Activated naive CD8-positive, alpha-beta T cell treated with anti-CD3 and anti-CD28 coated beads, Interleukin-2, amount 50 U/mL, for 24 hours (primary cell): ENCODE data around the gene PSMB8.

Source experiments
- ATAC-seq: fragments of 150-1000 bp; cut with Tn5 transposase; one replicate; pipeline ENCODE4 v1.10.0; 2021
- DNase-seq: peaks from one replicate; pipeline ENCODE4 v3.0.0; 2021
- H3K27ac Mint-ChIP-seq: one replicate; pipeline ENCODE4 v1.8.0; 2021; ENCODE audit warnings: mild to moderate bottlenecking, mixed read lengths
- H3K27me3 Mint-ChIP-seq: one replicate; pipeline ENCODE4 v1.8.0; 2021; ENCODE audit warnings: mixed read lengths
- H3K36me3 Mint-ChIP-seq: one replicate; pipeline ENCODE4 v1.8.0; 2021; ENCODE audit warnings: low read depth, mixed read lengths
- H3K4me1 Mint-ChIP-seq: one replicate; pipeline ENCODE4 v1.8.0; 2021; ENCODE audit warnings: mixed read lengths
- H3K4me3 Mint-ChIP-seq: one replicate; pipeline ENCODE4 v1.8.0; 2021; ENCODE audit warnings: mild to moderate bottlenecking, moderate library complexity, mixed read lengths
- H3K9me3 Mint-ChIP-seq: one replicate; pipeline ENCODE4 v1.8.0; 2021; ENCODE audit warnings: mixed read lengths

Gene PSMB8

DNA sequence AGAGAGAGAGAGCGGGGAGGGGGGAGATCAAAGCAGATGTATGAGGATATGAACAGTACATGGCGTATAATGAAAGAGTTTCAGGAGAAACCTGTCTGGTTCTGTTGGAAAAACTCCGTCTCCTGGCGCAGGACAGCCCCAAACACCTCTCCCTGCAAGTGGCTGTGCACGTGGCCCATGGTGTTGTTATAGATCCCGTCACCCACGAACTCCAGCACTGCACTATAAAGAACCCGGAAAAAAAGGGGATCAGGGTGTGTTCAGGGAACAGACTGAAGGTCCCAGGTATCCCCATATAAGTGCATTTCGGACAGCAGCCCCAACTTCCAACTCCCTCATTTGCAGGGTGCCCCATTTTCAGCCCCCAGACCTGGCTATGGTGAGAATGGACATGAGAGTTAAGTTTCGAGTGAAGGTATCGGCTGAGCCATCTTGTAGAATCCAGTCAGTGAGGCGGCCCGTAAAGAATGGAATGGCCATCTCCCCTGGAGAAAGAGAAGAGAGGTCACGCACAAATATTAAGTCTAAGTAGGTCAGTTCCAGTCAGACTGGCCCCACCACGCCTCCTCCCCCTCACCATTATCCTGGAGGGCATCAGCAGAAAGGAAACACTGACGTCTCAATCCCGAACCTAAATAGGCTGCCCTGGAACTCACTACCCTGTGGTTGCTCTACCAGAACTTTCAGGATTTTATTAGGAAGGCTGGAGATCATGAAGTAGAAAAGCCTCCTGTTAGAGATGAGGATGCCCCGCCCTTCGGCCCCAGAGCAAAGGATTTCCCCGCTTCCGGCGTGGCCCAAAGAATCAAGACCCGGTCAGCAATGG, 8.4 kb upstream of the PSMB8 start:
- Mint-ChIP-seq H3K9me3 (no peaks in the 10 kb centered on the region), H3K27ac (peak overlapping the region; percentile 98), H3K4me1 (peaks cover 64% of the 10 kb centered on the region), H3K36me3 (peaks cover 67% of the 10 kb centered on the region), H3K4me3 (peak overlapping the region; percentile 94), H3K27me3 (no peaks in the 10 kb centered on the region)
- DNase-seq (no peak), ATAC-seq (no peak)

DNA sequence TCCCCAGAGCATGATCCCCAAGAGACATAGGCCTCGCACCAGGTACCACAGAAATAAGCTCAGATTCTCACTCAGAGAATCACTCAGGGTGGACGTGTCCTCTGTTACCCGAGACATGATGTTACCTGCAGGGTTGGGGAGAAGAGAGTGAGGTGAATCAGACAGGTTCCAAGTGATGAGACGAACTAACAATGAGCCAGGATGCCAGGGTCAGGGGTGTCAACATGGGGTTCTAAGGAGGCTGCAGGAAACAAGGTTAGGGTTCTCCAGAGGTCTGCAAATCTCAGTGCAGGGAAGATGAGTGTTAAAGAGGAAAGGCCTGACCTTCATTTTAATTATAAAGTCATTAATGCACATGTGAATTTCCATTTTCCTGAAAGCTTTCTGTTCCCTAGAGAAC, 7.2 kb upstream of the PSMB8 start:
- peaks cover 72% of the 10 kb centered on the region for H3K36me3 Mint-ChIP-seq
- ATAC-seq (no peak), DNase-seq (no peak)
- peak overlapping the region; percentile 94 for H3K4me3 Mint-ChIP-seq
- no peaks in the 10 kb centered on the region for H3K9me3 Mint-ChIP-seq
- H3K27ac Mint-ChIP-seq = peak overlapping the region; percentile 98
- H3K4me1 Mint-ChIP-seq = peaks cover 65% of the 10 kb centered on the region
- H3K27me3 Mint-ChIP-seq = no peaks in the 10 kb centered on the region

GRCh38 chr6:32849126-32849525, 5.3 kb upstream of the PSMB8 start:
- Mint-ChIP-seq H3K9me3 (no peaks in the 10 kb centered on the region), H3K36me3 (peaks cover 78% of the 10 kb centered on the region), H3K4me3 (peak overlapping the region; percentile 97), H3K4me1 (peaks cover 66% of the 10 kb centered on the region), H3K27ac (peak overlapping the region; percentile 98), H3K27me3 (no peaks in the 10 kb centered on the region)
- ATAC-seq (no peak), DNase-seq (no peak)

DNA sequence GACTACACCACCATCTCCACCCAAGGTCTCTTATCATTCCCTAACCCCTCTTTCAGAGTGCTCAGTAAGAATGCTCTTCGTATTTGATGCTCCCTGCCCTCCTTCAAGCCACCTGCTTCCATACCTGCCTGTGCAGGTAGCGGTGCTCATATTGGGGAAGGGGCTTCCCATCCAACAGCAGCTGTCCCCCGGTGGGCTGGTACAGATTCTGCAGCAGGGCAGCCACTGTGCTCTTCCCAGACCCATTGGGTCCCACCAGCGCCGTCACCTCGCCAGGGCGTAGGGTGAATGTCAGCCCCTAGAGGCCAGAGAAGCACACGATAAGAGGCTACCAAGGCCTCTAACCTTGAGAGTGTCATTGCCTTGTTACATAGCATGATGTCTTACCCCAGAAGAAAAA, 3.9 kb upstream of the PSMB8 start:
- DNase-seq = no peak
- H3K36me3 Mint-ChIP-seq = peaks cover 85% of the 10 kb centered on the region
- no peak for ATAC-seq
- H3K4me1 Mint-ChIP-seq = peaks cover 67% of the 10 kb centered on the region
- peak overlapping the region; percentile 98 for H3K27ac Mint-ChIP-seq
- H3K27me3 Mint-ChIP-seq = no peaks in the 10 kb centered on the region
- peak overlapping the region; percentile 97 for H3K4me3 Mint-ChIP-seq
- no peaks in the 10 kb centered on the region for H3K9me3 Mint-ChIP-seq

DNA sequence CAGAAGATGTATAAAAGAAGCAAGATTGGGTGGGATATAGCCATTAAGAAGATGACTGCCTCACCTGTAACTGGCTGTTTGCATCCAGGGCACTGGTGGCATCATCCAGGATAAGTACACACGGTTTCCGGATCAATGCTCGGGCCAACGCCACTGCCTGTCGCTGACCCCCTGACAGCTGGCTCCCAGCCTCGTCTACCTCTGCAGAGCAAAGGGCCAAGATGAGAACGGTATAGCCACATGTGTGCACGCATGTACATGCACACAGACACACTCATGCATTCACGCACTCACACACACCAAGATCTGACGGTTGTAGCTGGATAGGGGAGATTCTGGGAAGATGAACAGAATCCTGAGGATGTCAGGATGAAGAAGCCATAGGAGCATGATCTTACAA, 3.2 kb upstream of the PSMB8 start:
- DNase-seq (no peak), ATAC-seq (no peak)
- H3K4me1 Mint-ChIP-seq = peaks cover 71% of the 10 kb centered on the region
- peak overlapping the region; percentile 97 for H3K4me3 Mint-ChIP-seq
- H3K36me3 Mint-ChIP-seq = peaks cover 86% of the 10 kb centered on the region
- peak overlapping the region; percentile 98 for H3K27ac Mint-ChIP-seq
- H3K9me3 Mint-ChIP-seq = no peaks in the 10 kb centered on the region
- H3K27me3 Mint-ChIP-seq = no peaks in the 10 kb centered on the region

- peaks cover 72% of the 10 kb centered on the region for H3K4me1 Mint-ChIP-seq
- H3K4me3 Mint-ChIP-seq = peak overlapping the region; percentile 97
- ATAC-seq = peak; percentile 30
- H3K27me3 Mint-ChIP-seq = no peaks in the 10 kb centered on the region
- H3K27ac Mint-ChIP-seq = peak overlapping the region; percentile 98
- H3K9me3 Mint-ChIP-seq = no peaks in the 10 kb centered on the region
- DNase-seq = peak; percentile 52
- H3K36me3 Mint-ChIP-seq = peaks cover 85% of the 10 kb centered on the region
Measured at GRCh38 chr6:32845384-32845884, 1.6 kb upstream of the PSMB8 start.

- Mint-ChIP-seq H3K9me3 (no peaks in the 10 kb centered on the region), H3K4me3 (peak overlapping the region; percentile 97), H3K36me3 (peaks cover 85% of the 10 kb centered on the region), H3K27ac (peak overlapping the region; percentile 98), H3K4me1 (peaks cover 72% of the 10 kb centered on the region), H3K27me3 (no peaks in the 10 kb centered on the region)
- ATAC-seq (no peak), DNase-seq (no peak)
Measured at GRCh38 chr6:32844839-32845383, 1.1 kb upstream of the PSMB8 start.

DNA sequence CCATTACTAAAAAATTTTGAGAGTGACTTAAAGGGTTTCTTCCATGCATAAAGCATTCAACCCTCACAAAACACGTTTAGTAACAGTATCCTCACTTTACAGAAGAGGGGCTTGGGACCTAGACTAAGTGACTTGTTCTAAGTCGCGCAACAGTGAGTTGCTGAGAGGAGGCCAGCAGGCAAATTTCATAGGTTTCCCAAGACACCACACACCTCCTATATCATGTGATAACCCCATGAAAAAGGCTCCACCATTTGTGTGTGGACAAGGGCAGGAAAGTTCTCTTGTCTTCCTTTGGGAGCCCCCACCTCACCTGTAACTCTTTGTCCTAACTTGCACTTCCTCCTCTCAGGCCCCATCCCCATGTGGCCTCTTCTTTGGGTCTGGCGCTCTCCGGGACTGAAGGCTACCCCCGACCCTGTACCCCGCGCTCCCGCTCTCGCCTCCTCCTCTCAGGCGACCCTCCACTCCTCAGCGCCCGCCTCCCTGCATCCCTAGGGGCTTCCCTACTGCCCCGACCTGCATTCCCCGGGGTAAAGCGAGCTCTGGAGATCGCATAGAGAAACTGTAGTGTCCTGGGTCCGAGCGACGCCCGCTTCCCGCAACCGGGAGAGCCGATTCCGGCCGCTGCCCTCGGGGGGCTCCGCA, 392 bp downstream of the PSMB8 start:
- Mint-ChIP-seq H3K27me3 (no peaks in the 10 kb centered on the region), H3K4me3 (peak overlapping the region; percentile 97), H3K36me3 (peaks cover 76% of the 10 kb centered on the region), H3K27ac (peak overlapping the region; percentile 98), H3K9me3 (no peaks in the 10 kb centered on the region), H3K4me1 (peaks cover 72% of the 10 kb centered on the region)
- ATAC-seq (no peak), DNase-seq (no peak)

DNA sequence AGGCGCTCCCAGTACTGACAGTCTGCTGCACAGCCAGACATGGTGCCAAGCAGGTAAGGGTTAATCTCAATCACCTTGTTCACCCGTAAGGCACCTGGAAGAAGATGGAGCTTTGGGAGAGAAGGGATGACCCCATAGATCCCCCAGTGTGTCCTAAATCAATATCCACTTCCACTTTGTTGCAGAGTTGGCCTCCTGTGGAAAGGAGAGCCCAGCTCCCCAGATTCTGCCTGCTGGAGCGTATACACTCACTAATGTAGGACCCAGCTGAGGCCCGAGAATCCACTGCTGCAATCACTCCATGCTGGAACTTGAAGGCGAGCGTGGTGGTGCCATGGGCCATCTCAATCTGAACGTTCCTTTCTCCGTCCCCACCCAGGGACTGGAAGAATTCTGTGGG, 1.2 kb downstream of the PSMB8 start:
- H3K27me3 Mint-ChIP-seq = no peaks in the 10 kb centered on the region
- no peak for ATAC-seq
- no peaks in the 10 kb centered on the region for H3K9me3 Mint-ChIP-seq
- peaks cover 64% of the 10 kb centered on the region for H3K4me1 Mint-ChIP-seq
- no peak for DNase-seq
- peak overlapping the region; percentile 97 for H3K4me3 Mint-ChIP-seq
- H3K36me3 Mint-ChIP-seq = peaks cover 69% of the 10 kb centered on the region
- peak overlapping the region; percentile 98 for H3K27ac Mint-ChIP-seq

- no peaks in the 10 kb centered on the region for H3K27me3 Mint-ChIP-seq
- peak overlapping the region; percentile 97 for H3K4me3 Mint-ChIP-seq
- H3K36me3 Mint-ChIP-seq = peaks cover 68% of the 10 kb centered on the region
- H3K27ac Mint-ChIP-seq = peak overlapping the region; percentile 98
- DNase-seq = no peak
- ATAC-seq = no peak
- H3K9me3 Mint-ChIP-seq = no peaks in the 10 kb centered on the region
- peaks cover 63% of the 10 kb centered on the region for H3K4me1 Mint-ChIP-seq
Measured at GRCh38 chr6:32842021-32842650, 1.7 kb downstream of the PSMB8 start.

GRCh38 chr6:32840604-32841246, 3.1 kb downstream of the PSMB8 start:
- Mint-ChIP-seq H3K27ac (peak overlapping the region; percentile 98), H3K27me3 (no peaks in the 10 kb centered on the region), H3K36me3 (peaks cover 68% of the 10 kb centered on the region), H3K9me3 (no peaks in the 10 kb centered on the region), H3K4me1 (peaks cover 64% of the 10 kb centered on the region), H3K4me3 (peak overlapping the region; percentile 97)
- ATAC-seq = no peak
- DNase-seq = peak; percentile 40

DNA sequence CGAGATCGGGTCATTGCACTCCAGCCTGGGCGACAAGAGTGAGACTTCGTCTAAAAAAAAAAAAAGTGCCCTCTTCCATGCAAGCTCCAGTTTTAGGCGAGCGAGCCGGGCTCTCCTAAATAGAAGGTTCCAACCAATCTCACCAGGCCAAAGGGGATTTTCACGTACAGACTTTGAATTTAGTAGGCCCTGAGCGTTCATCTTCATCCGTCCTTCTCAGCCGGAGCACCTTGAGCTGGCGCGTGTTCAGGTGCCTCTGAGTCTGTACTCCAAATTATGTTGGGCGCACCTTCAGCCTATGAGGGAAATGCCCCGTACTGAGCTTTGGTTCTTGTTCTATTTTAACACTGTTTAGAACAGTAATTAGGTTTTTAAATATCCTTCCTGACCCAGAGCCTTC, 4.5 kb downstream of the PSMB8 start:
- Mint-ChIP-seq H3K4me1 (peaks cover 71% of the 10 kb centered on the region), H3K27ac (peak overlapping the region; percentile 98), H3K4me3 (no peak overlapping the region), H3K9me3 (no peaks in the 10 kb centered on the region), H3K27me3 (no peaks in the 10 kb centered on the region), H3K36me3 (peaks cover 70% of the 10 kb centered on the region)
- no peak for DNase-seq
- no peak for ATAC-seq

GRCh38 chr6:32838114-32838958, 5.5 kb downstream of the PSMB8 start, which contains the start of gene TAP2:
TSS of gene TAP2 (minus strand) at chr6:32838739. CDS start at chr6:32838233, 506 bp downstream.
- H3K9me3 Mint-ChIP-seq = peaks cover 4% of the 10 kb centered on the region
- peak within 1 kb of the TSS; percentile 98 for H3K4me3 Mint-ChIP-seq
- H3K27me3 Mint-ChIP-seq = no peaks in the 10 kb centered on the region
- H3K27ac Mint-ChIP-seq = peak within 1 kb of the TSS; percentile 98
- DNase-seq (peak; percentile 99), ATAC-seq (peak; percentile 89)
- H3K4me1 Mint-ChIP-seq = peaks cover 81% of the 10 kb centered on the region
- peaks cover 78% of the 10 kb centered on the region for H3K36me3 Mint-ChIP-seq
